Duodenal mucosa (tissue), 2 donors: ENCODE data around the gene RPL13.
"Not testable (repeated sequence)": the region's sequence is repeated elsewhere in the genome, so short reads cannot be mapped to it uniquely, and the experiment has no call there.

Experiments
- H3K27ac ChIP-seq: one replicate; pipeline ENCODE4 v1.7.0; 2013; ENCODE audit warnings: low read depth, low read length
- H3K27me3 ChIP-seq, 2 donors: one replicate each; pipeline ENCODE4 v1.7.0; 2013; ENCODE audit warnings: low read length in 2 of 2, control low read depth in 1 of 2; ENCODE audit not compliant: insufficient read depth in 2 of 2, control insufficient read depth in 1 of 2
- H3K36me3 ChIP-seq, 2 donors: one replicate each; pipeline ENCODE4 v1.7.0; 2013; ENCODE audit warnings: low read length in 2 of 2, control low read depth in 1 of 2; ENCODE audit not compliant: insufficient read depth in 2 of 2, control insufficient read depth in 1 of 2
- H3K4me1 ChIP-seq, 2 donors: one replicate each; pipeline ENCODE4 v1.7.0; 2013; ENCODE audit warnings: low read length in 2 of 2, control low read depth in 1 of 2; ENCODE audit not compliant: insufficient read depth in 2 of 2, control insufficient read depth in 1 of 2
- H3K4me3 ChIP-seq, 2 donors: one replicate each; pipeline ENCODE4 v1.7.0; 2013; ENCODE audit warnings: low read length in 2 of 2, low read depth in 1 of 2
- H3K9ac ChIP-seq, 2 donors: one replicate each; pipeline ENCODE4 v1.7.0; 2013; ENCODE audit warnings: low read length in 2 of 2, low read depth in 1 of 2
- H3K9me3 ChIP-seq, 2 donors: one replicate each; pipeline ENCODE4 v1.7.0; 2013; ENCODE audit warnings: low read length in 2 of 2, control low read depth in 1 of 2; ENCODE audit not compliant: control insufficient read depth in 1 of 2

RPL13 gene

DNA sequence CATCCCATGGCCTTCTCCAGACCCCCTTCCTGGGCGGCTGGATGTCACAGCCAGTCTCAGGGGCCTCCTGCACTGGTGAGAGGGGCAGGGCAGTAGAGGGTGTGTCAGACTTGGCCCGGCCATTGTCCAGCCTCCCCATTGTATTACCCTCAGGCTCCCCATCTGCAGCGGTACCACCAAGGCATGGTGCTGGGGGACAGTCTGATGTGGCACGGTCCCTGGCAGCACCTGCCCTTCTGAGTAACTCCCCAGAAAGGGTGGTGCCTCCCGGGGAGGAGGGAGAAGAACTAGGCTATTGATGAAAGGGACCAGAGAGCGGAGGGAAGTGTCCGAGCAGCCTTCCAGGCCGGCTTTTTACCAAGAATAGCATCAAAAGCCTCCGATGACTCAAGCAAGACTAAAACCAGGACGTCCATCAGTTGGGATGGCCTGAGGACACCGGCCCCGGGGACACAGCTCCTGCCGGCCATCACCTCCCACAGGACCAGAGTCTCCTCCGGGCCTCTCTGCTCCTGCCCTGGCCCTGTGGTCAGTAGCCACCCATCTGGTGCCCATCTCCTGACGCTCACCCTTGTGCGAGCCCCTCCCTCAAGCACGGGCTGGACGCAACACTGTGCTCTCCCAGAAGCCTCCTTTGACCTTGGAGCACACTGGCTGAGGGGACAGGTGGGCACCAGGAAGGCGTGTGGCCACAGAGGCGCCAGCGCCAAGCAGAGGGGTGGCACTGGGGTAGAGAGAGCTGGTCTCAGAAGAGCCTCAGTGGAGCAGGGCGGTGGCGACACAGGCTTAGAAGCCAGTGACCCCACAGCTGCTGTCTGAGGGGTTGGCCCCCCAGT is 9.2 kb downstream of the RPL13 start:
- H3K27ac ChIP-seq = no peak overlapping the region
- peaks cover 22 to 25% of the 10 kb centered on the region in 2 donors for H3K27me3 ChIP-seq
- no peak overlapping the region for H3K9ac ChIP-seq
- H3K36me3 ChIP-seq = peaks cover 2% of the 10 kb centered on the region in 2 donors
- peaks cover 24 to 33% of the 10 kb centered on the region in 2 donors for H3K4me1 ChIP-seq
- no peaks in the 10 kb centered on the region for H3K9me3 ChIP-seq
- no peak overlapping the region for H3K4me3 ChIP-seq

DNA sequence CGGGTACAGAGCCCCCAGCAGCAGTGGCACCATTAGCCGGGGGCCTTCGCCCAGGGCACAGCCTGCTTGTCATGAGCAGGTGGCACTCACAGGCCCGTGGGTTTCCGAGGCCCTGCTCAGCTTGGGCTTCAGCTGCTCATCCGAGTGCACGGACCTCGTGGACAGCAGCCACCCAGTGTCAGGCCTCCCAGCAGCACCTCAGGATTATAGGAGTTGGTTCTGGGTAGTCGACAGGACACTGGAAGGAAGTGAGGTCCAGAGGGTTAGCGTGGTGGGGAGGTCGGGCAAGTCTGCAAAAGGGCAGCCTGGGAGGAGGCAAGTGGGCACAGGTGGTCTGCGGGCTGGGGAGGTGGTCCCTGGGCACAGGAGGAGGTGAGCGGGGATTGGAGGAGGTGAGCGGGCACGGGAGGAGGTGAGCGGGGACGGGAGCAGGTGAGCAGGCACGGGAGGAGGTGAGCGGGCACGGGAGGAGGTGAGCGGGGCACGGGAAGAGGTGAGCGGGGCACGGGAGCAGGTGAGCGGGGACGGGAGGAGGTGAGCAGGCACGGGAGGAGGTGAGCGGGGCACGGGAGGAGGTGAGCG is 10.0 kb downstream of the RPL13 start:
- H3K27me3 ChIP-seq = peaks cover 22 to 25% of the 10 kb centered on the region in 2 donors
- no peaks in the 10 kb centered on the region for H3K9me3 ChIP-seq
- H3K36me3 ChIP-seq = no peaks in the 10 kb centered on the region
- no peak overlapping the region for H3K27ac ChIP-seq
- H3K4me3 ChIP-seq = no peak overlapping the region
- H3K9ac ChIP-seq = no peak overlapping the region
- peaks cover 17 to 32% of the 10 kb centered on the region in 2 donors for H3K4me1 ChIP-seq

DNA sequence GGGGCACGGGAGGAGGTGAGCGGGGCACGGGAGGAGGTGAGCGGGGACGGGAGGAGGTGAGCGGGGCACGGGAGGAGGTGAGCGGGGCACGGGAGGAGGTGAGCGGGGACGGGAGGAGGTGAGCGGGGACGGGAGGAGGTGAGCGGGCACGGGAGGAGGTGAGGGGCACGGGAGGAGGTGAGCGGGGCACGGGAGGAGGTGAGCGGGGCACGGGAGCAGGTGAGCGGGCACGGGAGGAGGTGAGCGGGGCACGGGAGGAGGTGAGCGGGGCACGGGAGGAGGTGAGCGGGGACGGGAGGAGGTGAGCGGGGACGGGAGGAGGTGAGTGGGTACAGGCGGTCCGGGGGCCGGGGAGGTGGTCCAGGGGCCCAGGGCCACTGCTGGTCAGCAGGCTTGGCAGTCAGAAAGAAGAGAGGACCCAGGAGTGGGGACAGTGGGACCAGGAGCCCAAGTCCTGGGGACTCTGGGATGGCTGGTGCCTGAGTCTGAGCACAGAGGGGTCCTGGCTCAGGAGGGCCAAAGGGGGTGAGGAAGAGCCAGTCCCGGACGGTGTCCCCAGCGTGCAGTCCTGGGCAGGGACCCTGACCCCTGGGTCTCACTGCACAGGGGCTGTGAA is 10.6 kb downstream of the RPL13 start:
- H3K36me3 ChIP-seq, H3K9ac ChIP-seq, H3K4me3 ChIP-seq, H3K9me3 ChIP-seq, H3K27ac ChIP-seq: not testable (repeated sequence)
- Histone ChIP-seq H3K27me3 (peaks cover 22 to 25% of the 10 kb centered on the region in 2 donors), H3K4me1 (peaks cover 11 to 25% of the 10 kb centered on the region in 2 donors)

DNA sequence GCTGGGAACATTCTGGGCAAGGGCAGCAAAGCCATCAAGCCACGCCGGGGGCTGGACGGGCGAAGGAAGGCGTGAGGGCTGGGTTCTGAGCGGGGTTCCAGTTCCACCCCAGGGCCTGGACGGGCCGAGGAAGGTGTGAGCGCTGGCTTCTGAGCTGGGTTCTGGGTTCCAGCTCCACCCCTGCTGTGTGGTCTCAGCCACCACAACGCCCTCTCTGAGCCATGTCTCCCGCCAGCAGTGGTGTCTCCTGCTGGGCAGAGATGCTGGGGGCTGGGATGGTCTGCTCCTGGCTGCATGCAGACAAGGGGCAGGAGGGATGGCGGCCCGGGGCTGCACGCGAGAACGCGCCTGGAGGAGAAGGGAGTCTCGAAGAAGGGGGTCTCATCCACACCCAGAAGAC is 11.2 kb downstream of the RPL13 start:
- Histone ChIP-seq H3K36me3 (no peaks in the 10 kb centered on the region), H3K27me3 (peaks cover 22 to 25% of the 10 kb centered on the region in 2 donors), H3K4me1 (peaks cover 11 to 24% of the 10 kb centered on the region in 2 donors), H3K27ac (no peak overlapping the region), H3K9ac (no peak overlapping the region), H3K4me3 (no peak overlapping the region), H3K9me3 (no peaks in the 10 kb centered on the region)

DNA sequence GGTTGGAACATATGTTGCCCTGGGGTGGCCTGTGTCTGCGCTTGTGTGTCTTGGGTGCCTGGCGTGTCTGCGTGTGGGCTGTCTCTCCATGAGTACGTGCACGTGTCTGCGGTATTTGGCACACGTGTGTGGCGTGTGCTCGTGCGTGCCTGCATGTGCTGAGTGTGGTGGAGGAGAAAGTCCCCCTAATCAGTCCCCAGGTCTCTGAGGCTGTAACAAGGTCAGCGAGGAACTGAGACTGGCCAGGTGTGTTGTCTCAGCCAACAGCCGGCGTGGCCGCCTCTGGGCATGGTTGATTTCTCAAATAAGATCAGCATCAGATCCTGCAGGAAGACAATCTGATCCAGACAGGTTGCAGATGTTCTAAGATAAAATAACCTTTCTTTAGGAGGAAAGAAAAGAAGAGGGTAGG is 11.6 kb downstream of the RPL13 start:
- Histone ChIP-seq H3K4me3 (no peak overlapping the region), H3K27ac (no peak overlapping the region), H3K36me3 (no peaks in the 10 kb centered on the region), H3K4me1 (peaks cover 11 to 24% of the 10 kb centered on the region in 2 donors), H3K27me3 (peaks cover 22 to 25% of the 10 kb centered on the region in 2 donors), H3K9me3 (no peaks in the 10 kb centered on the region), H3K9ac (no peak overlapping the region)

DNA sequence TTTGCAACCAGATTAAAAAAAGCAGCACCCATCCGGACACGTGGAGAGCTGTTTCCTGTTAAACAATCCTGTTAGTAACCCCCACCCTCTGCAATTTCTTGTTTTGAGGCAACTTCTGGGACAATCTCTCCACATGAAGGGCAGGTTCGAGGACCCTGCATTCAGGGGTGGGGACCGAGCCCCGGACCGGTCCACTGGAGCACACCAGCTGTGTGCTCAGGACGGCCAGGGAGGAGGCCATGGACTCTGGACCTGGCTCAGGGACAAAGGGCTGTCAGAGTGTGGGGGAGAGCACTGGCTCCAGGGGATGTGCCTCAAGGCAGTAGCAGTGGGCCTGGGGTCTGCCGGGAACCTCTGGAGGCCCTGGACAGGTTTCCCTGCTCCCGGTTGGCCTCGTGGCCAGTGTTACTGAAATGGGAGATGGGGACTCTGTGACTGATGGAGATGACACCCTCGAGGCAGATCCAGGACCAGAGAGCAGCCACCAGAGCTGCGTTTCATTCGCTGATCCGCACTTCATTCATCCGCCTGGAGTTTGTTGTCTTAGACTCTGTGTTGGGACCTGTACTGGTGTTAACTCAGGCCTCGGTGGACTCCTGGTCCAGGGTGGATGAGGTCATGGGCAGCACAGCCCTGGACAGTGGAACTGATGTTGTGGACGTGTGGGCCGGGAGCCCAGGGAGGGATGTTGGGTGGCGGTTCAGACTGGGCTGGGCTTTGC is 12.2 kb downstream of the RPL13 start:
- Histone ChIP-seq H3K27me3 (peaks cover 22 to 25% of the 10 kb centered on the region in 2 donors), H3K36me3 (no peaks in the 10 kb centered on the region), H3K27ac (no peak overlapping the region), H3K4me3 (no peak overlapping the region), H3K4me1 (peaks cover 11 to 24% of the 10 kb centered on the region in 2 donors), H3K9me3 (no peaks in the 10 kb centered on the region), H3K9ac (no peak overlapping the region)

DNA sequence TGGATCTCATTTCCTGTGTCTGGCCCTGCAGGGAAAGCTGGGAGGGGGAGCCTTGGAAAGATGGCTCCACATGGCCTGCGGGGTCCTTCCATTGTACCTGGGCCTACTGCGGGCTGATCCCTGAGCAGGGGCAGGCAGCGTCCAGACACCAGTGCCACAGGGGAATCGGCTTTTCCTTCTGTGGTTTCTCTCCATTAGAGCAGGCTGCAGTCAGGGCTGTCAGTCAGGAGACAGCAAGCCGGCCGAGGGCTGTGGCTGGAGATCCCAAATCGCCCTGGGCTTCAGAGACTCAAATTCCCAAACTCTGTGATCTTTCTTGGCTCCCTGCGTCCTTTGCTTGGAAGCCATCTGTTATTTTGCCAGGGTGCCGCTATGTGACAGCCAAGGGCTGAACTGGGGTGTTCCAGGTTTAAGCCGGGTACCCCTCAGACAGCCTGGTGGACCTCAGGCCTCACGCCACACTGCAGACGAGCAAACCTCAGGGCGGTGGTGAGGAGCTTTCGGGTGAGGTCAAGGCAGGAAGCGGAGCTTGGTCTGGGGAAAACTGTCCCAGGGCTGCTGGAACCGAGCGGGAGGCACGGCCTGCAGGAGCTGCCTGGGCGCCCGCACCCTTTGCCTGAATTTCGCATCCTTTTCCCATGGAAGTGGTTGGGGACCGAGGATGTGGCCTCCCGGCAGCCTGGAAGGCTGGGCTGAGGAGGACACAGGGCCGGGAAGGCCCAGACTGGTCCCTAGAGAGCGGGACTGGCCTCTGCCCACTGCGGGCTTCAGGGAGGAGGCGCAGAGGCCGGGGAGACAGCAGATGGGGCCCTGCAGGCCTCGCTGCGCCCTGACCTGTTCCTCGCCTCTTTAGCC is 13.6 kb downstream of the RPL13 start:
- no peak overlapping the region for H3K27ac ChIP-seq
- H3K27me3 ChIP-seq = peaks cover 22 to 25% of the 10 kb centered on the region in 2 donors
- no peak overlapping the region for H3K9ac ChIP-seq
- peaks cover 11 to 24% of the 10 kb centered on the region in 2 donors for H3K4me1 ChIP-seq
- peak overlapping the region; percentile 15 to 32 for H3K4me3 ChIP-seq
- no peaks in the 10 kb centered on the region for H3K9me3 ChIP-seq
- no peaks in the 10 kb centered on the region for H3K36me3 ChIP-seq

DNA sequence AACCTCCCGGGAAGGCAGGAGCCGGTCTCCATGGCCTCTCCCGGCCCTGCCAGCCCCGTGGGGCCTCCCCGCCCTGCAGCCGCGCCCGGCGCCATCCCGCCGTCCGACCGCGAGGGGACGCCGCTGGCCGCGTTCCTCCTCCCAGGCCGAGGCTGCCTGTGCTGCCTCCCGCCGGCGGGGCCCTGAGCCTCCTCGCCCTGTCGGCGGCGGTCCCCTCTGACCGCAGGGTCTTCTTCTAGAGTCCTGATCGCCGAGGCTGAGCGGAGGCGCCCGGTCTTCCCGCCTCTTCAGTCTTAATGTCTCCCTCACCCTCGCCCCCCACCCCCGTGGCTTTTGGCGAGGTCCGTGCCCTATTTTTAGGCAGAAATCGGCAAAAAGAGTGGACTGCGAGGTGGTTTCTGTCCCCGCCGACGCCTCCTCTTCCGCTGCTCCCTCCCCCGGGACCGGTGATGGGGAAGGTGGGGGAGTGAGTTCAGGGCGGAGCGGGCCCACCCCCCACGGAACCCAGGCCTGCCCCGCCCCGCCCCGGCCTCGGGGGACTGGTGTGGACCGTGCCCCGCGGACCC is 14.3 kb downstream of the RPL13 start:
- H3K9me3 ChIP-seq = no peaks in the 10 kb centered on the region
- peak overlapping the region; percentile 15 to 32 for H3K4me3 ChIP-seq
- no peak overlapping the region for H3K27ac ChIP-seq
- H3K27me3 ChIP-seq = peaks cover 15 to 18% of the 10 kb centered on the region in 2 donors
- no peaks in the 10 kb centered on the region for H3K36me3 ChIP-seq
- peaks cover 11 to 24% of the 10 kb centered on the region in 2 donors for H3K4me1 ChIP-seq
- H3K9ac ChIP-seq = no peak overlapping the region
